ENCODE measurements around the gene DCUN1D3. TPM values are rescaled to one million over a fixed set of nuclear protein-coding genes. Genes with fewer than 3 reads are reported as not detected.

Gene DCUN1D3
- polyA plus RNA-seq, 2 of the 4 experiments (the other 2 are of a cell fraction), result 5.2 to 7.2 TPM

DNA sequence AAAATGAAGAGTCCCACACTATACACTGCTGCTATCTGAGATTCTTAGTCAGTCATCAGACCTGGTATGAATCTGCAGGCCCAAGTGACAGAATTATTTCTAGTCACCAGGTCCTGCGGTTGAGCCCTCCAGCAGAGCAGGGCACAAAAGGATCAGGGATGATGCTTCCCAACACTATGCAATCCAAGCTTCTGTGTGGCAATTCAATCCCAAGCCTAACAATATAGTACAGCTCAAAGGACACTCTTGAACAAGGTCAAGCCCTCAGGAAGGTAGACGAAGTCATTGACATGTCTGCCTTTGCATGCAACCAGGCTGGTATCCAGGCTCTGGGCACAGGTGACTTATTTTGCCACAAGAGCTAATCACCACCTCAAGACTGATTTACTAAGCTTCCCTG, 5.8 kb downstream of the DCUN1D3 start:
- ChIA-PET POLR2A (no interaction called here), CTCF (interaction anchor here (0.8 to 1.5 kb wide), 3 partner anchors 11 to 44 kb away, joined by 3 to 5 read pairs (median 3); no protein-coding TSS in a partner anchor)
- Histone ChIP-seq H3K4me3 (no peak overlapping the region), H3K9me3 (no peaks in the 10 kb centered on the region), H3K4me2 (no peak overlapping the region), H3K4me1 (peaks cover 37% of the 10 kb centered on the region), H3K27ac (no peak overlapping the region)
- WGBS (ENCODE audit: missing lambda C conversion rate), result 100% methylated on average over 2 of the region's 2 CpGs
- ATAC-seq, result no peak
- DNase-seq (ENCODE audit: low read depth in 1 of 2, low spot score in 1 of 2), result no peak
- TF ChIP-seq SMC3 (IDR thresholded peaks at IDR 0.05) (no peak), TFCP2L1 (CRISPR knock-in tag; IDR thresholded peaks at IDR 0.05) (no peak), POLR2AphosphoS2 (conservative IDR thresholded peaks at IDR 0.05; ENCODE audit: low read length) (no peak), BHLHE40 (IDR thresholded peaks at IDR 0.05; ENCODE audit: low read depth, low read length) (no peak), KDM5A (IDR thresholded peaks at IDR 0.05) (no peak), RFX5 (IDR thresholded peaks at IDR 0.05) (no peak), NR3C1 (IDR thresholded peaks at IDR 0.05) (no peak), CHD2 (IDR thresholded peaks at IDR 0.05; ENCODE audit: low read length, partially characterized antibody) (no peak), RCOR1 (IDR thresholded peaks at IDR 0.05; ENCODE audit: low read depth, low read length) (no peak)
- TF ChIP-seq, protein P1, sequence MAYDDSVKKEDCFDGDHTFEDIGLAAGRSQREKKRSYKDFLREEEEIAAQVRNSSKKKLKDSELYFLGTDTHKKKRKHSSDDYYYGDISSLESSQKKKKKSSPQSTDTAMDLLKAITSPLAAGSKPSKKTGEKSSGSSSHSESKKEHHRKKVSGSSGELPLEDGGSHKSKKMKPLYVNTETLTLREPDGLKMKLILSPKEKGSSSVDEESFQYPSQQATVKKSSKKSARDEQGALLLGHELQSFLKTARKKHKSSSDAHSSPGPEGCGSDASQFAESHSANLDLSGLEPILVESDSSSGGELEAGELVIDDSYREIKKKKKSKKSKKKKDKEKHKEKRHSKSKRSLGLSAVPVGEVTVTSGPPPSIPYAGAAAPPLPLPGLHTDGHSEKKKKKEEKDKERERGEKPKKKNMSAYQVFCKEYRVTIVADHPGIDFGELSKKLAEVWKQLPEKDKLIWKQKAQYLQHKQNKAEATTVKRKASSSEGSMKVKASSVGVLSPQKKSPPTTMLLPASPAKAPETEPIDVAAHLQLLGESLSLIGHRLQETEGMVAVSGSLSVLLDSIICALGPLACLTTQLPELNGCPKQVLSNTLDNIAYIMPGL (CRISPR knock-in tag; IDR thresholded peaks at IDR 0.05; ENCODE audit: borderline replicate concordance), result no peak
- TF ChIP-seq, protein P2, sequence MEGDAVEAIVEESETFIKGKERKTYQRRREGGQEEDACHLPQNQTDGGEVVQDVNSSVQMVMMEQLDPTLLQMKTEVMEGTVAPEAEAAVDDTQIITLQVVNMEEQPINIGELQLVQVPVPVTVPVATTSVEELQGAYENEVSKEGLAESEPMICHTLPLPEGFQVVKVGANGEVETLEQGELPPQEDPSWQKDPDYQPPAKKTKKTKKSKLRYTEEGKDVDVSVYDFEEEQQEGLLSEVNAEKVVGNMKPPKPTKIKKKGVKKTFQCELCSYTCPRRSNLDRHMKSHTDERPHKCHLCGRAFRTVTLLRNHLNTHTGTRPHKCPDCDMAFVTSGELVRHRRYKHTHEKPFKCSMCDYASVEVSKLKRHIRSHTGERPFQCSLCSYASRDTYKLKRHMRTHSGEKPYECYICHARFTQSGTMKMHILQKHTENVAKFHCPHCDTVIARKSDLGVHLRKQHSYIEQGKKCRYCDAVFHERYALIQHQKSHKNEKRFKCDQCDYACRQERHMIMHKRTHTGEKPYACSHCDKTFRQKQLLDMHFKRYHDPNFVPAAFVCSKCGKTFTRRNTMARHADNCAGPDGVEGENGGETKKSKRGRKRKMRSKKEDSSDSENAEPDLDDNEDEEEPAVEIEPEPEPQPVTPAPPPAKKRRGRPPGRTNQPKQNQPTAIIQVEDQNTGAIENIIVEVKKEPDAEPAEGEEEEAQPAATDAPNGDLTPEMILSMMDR (IDR thresholded peaks at IDR 0.05), result no peak
- TF ChIP-seq, protein P3, sequence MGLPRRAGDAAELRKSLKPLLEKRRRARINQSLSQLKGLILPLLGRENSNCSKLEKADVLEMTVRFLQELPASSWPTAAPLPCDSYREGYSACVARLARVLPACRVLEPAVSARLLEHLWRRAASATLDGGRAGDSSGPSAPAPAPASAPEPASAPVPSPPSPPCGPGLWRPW (IDR thresholded peaks at IDR 0.05), result no peak
- TF ChIP-seq, protein P4, sequence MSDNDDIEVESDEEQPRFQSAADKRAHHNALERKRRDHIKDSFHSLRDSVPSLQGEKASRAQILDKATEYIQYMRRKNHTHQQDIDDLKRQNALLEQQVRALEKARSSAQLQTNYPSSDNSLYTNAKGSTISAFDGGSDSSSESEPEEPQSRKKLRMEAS (IDR thresholded peaks at IDR 0.05), result no peak
- FAIRE-seq, result no peak

DNA sequence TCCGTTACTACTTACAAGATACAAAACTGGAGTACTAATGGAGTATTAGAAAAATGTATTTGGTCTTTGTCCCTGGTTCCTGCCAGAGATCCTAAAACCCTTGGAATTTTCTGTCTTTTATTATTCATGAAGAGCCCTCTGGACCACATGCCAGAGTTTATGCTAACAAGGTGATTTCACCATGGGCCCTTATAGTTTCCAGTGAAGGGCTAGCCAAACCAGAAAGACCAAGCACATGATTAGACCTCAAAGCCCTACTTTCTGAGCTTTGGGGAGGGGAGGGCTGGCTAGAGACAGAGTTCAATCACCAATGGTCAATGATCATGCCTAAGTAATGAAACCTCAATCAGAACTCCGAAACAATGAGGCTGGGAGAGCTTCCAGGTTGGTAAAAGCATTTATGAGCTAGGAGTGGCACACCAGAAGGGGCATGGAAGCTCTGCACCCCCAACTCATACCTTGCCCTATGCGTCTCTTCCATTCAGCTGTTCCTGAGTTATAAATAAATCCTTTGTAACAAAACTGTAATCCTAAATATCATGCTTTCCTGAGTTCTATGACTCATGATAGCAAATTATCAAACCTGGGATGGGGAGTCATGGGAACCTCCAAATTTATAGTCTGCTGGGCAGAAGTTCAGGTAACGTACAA, 10.4 kb downstream of the DCUN1D3 start:
- H3K27ac ChIP-seq, result no peak overlapping the region
- H3K4me3 ChIP-seq, result no peak overlapping the region
- H3K4me2 ChIP-seq, result no peak overlapping the region
- no peak for DNase-seq (ENCODE audit: low read depth in 1 of 2, low spot score in 1 of 2)
- 91% methylated on average over 4 of the region's 4 CpGs for WGBS (ENCODE audit: missing lambda C conversion rate)
- H3K4me1 ChIP-seq, result peaks cover 9% of the 10 kb centered on the region; the same call in 2 of the 3 replicates
- ChIA-PET POLR2A (interaction anchor here (1.3 kb wide), 1 partner anchor 11 kb away, joined by 4 read pairs; the partner anchor contains the start of genes DCUN1D3 and LYRM1), CTCF (interaction anchor here (0.6 to 2.7 kb wide), 5 partner anchors 8 to 15 kb away, joined by 3 to 9 read pairs (median 3); partner anchors contain the start of gene LYRM1)
- FAIRE-seq, result no peak
- TF ChIP-seq SREBF2 (IDR thresholded peaks at IDR 0.05) (no peak), FOSL2 (IDR thresholded peaks at IDR 0.05) (no peak), FOSL2 (CRISPR knock-in tag; IDR thresholded peaks at IDR 0.05) (0 out of 2 replicates have a peak, but pooled peaks have one; percentile 24)
- ATAC-seq, result no peak
- no peaks in the 10 kb centered on the region for H3K9me3 ChIP-seq

DNA sequence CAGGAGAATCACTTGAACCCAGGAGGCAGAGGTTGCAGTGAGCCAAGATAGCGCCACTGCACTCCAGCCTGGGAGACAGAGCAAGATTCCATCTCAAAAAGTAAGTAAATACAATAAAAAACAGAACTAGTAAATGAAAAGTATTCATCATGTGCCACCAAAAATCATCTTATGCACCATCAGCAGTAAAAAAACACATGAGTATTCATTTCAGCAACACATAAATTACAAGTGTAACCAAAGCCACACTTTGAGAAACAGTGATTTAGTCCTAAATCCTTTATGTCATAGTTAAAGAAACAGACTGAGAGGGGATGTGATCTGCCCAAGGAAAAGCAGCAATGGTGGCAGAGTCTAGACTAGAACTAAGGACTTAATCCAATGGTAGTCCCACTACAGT, 13.0 kb downstream of the DCUN1D3 start:
- no peak for ATAC-seq
- POLR2A ChIA-PET, result no interaction called here
- no peak overlapping the region for H3K4me2 ChIP-seq
- H3K27ac ChIP-seq, result no peak overlapping the region
- peaks cover 27% of the 10 kb centered on the region for H3K4me1 ChIP-seq
- WGBS (ENCODE audit: missing lambda C conversion rate), result 91% methylated on average over 1 of the region's 1 CpG
- no peak for DNase-seq (ENCODE audit: low read depth in 1 of 2, low spot score in 1 of 2)
- no peaks in the 10 kb centered on the region for H3K9me3 ChIP-seq
- CTCF ChIA-PET, result interaction anchor here (0.6 to 2.1 kb wide), 4 partner anchors 13 to 37 kb away, joined by 3 to 8 read pairs (median 4); no protein-coding TSS in a partner anchor
- no peak overlapping the region for H3K4me3 ChIP-seq
- no peak for FAIRE-seq
- TF ChIP-seq MAFK (IDR thresholded peaks at IDR 0.05; ENCODE audit: partially characterized antibody) (peak; percentile 17), RCOR1 (IDR thresholded peaks at IDR 0.05; ENCODE audit: low read depth, low read length) (no peak)
